HG02642 (cell line): ENCODE results near the gene RBM20.

Source experiments
- ATAC-seq: cut with Tn5 transposase; IDR thresholded peaks from one replicate; pipeline ENCODE4 v1.9.1; 2021; ENCODE audit warnings: mild to moderate bottlenecking; ENCODE audit not compliant: unreplicated experiment, poor library complexity

The RBM20 gene

DNA sequence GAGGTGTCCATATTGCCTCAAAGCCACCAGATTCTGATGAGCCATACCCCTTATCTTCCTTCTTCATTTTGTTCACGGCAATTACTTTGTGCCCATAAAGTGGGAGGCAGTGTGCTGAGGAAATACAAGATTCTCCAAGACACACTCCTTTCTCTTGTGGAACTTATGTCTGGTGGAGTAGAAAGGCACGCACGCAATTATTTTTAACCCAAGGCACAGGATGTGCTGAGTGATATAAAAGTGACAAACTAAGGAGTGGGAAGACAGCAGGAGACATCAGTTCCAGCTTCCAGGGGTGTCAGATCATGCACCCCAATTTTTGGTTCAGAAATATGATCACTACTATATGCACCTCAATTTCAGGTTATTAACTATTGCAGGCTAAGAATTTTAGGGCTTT is 132.9 kb downstream of the RBM20 start:
- ATAC-seq = no peak

DNA sequence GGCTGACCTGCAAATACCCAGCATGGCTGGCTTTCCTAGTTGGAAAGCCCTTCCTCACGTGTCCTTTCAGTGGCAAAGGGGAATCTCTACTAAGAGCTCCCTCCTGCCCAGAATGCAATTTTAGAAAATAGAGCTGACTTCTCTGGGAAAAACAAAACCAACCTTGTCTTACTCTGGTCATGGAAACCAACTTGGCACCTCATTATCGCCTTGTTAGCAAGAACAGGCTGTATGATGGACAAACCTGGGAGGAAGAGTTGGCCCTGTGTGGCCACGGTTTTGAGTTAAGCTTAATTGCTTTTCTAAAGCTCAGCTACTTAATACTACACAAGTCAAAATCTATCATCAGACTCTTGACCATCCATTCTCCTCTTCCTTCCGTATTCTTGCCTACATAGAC is 133.5 kb downstream of the RBM20 start:
- no peak for ATAC-seq

DNA sequence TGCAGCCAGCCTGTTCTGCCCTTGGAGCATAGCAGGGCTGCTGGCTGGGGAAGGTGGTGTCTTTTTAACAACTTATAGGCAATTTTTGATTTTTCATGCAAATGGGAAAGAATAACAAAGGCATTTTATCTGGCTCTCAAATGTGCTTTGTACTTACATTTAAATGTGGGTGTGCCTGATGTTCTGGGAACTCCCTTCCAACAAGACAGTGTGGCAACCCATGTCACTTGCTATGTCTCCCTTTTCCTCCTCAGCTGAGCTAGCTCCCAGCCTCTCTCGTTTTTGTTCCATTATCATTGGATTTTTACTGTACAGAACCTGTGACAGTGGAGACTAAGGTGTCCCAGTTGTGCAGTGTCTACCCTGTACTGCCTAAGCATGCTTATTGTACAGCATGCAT is 134.1 kb downstream of the RBM20 start:
- ATAC-seq = no peak

DNA sequence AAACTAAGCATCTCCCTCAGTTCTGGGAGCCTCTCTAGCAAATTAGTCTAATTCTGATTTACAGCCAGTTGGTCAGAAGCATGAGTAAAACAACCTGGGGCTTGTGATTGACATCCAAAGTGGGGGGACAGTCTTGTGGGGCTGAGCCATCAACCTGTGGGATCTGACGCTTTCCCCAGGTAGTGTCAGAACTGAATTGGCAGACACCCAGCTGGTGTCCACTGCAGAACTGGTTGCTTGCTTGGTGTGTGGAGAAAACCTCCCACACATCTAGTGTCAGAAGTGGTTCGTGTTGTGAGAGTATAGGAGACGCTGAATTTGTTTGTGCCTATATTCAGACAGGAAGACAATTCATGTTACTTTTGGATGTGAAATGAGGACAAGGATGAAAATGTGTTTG is 135.4 kb downstream of the RBM20 start:
- ATAC-seq = no peak

DNA sequence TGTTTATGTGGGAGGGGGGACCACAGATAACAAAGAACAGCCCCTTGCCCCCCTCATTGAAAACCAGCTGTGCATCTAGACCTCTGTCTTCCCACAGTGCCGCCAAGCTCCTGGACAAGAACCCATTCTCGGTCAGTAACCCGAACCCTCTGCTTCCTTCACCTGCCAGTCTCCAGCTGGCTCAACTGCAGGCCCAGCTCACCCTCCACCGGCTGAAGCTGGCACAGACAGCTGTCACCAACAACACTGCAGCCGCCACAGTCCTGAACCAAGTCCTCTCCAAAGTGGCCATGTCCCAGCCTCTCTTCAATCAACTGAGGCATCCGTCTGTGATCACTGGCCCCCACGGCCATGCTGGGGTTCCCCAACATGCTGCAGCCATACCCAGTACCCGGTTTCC is 136.6 kb downstream of the RBM20 start:
- ATAC-seq = no peak

DNA sequence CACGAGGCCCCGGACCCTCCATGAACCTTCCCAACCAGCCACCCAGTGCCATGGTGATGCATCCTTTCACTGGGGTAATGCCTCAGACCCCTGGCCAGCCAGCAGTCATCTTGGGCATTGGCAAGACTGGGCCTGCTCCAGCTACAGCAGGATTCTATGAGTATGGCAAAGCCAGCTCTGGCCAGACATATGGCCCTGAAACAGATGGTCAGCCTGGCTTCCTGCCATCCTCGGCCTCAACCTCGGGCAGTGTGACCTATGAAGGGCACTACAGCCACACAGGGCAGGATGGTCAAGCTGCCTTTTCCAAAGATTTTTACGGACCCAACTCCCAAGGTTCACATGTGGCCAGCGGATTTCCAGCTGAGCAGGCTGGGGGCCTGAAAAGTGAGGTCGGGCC is 137.0 kb downstream of the RBM20 start:
- ATAC-seq = no peak

DNA sequence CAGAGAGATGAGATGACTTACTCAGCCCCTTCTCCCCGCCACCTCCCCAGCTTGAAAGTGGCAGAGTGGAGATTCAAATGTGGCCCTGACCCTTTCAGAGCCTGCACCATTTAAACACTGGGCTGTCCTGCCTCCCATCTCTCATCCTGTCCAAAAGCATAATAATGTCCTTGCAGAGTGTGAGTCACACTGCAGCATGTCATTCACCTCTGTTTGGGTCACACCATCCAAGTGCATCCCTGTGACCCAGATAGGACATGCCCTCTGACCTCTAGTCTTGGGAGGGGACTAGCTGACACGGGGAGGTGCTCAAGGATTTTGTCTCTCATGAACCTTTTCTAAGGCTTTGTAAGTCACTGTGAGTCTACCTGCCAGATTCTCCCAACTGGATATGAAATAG is 138.5 kb downstream of the RBM20 start:
- ATAC-seq = no peak

DNA sequence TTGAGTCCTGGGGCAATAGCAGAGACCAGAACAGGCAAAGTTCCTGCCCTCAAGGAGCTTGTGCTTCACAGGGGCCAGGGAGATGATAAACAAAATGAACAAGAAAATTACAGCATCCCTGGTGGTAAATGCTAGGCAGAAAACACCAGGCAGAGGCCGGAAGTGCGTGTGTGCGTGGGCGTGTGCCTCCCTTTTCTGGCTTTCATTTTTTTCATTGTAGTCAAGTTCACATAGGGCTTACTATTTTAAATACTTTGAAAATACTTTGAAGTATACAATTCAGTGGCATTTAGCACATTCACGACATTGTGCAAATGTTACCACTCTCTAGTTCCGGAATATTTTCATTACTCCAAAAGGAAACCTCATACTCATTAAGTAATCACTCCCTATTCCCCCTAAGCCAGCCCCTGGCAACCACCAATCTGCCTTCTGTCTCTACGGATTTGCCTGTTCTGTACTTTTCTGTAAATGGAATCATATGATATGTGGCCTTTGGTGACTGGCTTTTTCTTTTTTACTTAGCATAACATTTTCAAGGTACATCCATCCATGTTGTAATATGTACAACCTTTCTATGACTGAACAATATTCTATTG is 139.5 kb downstream of the RBM20 start:
- ATAC-seq = no peak

DNA sequence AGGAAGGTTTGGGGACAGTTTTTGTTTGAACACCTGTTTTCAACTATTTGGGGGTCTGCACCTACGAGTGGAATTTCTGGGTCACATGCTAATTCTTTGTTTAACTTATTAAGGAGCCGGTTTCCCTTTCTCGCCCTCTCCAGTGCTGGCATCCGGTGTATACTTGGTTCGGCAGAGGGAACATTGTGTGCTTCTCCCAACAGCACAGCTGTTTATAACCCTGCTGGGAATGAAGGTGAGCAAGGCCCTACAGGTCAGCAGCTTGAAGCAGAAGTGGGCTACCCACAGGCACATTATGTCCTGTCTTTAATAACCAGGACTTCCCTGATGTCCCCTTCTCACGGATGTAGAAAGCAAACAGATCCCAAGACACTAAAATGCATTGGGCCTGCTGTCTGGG is 140.1 kb downstream of the RBM20 start:
- ATAC-seq = no peak

DNA sequence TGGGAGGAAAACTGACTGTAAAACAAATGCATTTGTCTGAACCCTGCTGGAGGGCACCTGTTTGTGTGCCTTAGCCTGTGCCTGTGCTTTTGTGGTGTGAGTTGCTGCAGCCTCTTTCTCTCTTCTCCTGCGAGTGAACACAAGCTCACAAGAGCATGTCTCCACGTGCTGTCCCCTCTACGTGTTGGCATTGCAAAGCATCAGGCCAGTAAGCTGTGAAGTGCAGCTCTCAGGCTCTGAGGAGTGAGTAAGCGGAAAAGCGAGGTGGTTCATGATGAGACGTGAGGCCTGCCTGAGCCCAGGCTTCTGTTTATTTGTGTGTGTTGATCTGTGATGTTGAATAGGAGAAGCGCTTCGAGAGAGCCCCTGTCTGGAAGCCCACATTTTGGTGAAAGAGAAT is 142.0 kb downstream of the RBM20 start:
- ATAC-seq = no peak

DNA sequence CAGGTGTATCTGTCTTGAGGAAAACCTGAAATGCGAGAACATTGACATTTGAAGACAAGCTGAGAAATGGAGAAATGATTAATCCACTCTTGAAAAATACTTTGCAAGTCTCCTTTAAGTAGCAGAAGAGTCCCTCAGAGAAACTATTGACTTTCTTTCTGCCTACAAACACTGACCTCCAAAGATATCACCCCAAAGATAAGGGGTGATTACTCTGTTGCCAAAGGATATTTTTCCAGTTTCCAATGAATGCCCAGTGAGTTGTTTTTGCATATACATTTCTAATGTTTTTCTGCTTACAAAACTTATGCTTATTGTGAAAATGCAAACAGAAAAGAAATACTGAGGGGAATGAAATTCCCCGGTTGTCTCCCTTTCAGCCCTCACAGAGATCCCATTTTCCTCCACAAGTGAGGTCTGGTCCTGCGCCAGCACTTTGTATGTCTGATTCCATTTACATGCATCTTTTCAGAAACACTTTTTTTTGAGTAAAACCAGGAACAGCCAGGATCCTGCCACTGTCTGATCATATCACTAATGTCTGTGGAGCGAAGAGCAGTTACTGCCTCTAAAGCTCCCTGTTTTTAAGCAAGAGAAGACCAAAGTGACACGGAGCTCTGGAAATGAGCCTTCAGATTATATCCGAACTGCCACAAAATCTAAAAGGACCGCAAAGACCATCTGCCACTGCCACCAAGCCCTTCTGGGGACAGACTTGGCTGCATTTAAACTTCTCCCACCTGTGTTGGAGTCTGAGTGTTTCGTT is 144.7 kb downstream of the RBM20 start:
- ATAC-seq = no peak

DNA sequence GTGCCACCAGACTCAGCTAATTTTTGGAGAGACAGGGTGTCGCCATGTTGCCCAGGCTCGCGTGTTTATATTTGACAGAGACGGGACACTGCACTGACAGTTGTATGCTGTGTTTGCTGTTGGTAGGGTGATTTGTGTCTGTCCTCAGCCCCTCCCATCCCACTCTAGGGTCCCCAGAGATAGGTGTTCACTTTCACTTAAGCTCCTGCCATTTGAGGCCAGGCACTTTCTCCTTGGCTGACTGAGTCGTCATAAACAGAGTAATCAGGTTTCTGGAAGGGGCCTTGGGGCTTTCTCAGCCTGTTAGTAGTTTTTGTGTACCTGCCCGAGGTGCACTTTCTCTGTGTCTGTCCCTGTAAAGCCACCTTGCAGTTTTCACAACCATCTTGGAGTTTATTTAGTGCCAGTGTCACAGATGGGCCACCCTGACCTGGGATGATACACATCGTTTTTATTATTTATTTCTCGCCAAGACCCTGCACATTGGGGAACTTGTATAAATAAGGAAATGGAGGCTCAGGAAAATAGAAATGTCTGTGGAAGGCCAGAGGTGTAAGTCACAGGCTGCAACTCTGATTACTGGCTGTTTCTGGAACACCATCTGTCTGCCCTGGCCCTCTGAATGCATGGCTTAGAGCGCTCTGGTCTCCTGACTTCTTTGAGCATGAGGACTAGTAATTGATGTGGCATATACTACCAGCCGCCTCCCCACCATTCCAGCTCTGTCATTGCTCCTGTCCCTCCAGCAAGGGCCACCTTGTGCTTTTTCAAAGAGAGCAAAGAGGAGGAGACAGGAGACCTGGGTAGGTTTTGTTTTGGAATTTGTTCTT is 145.7 kb downstream of the RBM20 start:
- no peak for ATAC-seq

DNA sequence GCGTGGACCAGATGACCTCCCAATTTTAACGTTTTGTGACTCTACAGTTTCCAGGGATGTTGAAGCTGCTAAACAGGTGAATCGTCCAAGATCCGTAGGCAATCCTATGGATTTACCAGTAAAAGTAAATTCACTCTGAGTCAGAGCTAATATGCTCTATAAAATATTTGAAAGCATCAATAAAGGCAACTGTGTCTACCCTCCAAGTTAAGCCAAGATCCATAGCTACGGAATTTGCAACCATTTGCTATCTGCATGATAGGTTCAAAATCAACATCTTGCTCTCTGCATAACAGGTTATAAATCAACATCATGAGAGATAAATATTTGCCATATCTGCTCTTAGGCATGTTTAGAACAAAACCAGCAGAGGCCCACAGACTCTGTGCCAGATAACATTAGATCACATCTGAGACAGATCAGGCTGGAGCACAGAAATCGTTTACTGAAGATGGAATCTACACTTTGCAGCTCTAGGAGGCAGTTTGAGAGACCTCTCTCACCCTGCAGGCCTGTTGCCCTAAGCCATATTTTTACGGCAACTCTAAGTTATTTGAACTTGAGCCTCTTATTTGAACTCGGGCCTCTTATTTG is 146.9 kb downstream of the RBM20 start:
- ATAC-seq = no peak

DNA sequence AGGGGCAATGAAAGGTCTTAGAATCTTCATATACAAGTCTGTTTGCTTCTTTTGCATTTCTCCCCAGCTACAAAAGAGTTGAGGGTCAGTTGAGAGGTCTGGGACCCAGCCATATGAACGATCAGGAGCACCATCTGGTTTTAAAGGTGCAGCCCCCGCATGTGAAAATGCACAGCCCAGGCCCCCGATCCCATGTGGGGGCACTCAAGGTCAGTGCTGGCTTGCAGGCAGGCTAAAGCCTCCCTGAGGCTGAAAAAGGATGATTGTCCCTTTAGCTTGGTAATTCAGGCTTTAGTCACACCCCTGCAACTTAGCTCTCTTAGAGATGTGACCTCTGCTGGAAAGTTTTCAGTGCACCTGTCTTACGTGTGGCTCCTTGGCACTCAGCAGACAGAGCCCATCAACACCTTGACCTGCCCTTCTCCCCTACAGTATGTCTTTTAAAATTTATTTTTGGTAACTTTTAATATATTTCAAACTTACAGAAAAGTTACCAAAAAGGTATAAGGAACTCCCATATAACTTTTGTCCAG is 147.5 kb downstream of the RBM20 start:
- ATAC-seq = no peak

DNA sequence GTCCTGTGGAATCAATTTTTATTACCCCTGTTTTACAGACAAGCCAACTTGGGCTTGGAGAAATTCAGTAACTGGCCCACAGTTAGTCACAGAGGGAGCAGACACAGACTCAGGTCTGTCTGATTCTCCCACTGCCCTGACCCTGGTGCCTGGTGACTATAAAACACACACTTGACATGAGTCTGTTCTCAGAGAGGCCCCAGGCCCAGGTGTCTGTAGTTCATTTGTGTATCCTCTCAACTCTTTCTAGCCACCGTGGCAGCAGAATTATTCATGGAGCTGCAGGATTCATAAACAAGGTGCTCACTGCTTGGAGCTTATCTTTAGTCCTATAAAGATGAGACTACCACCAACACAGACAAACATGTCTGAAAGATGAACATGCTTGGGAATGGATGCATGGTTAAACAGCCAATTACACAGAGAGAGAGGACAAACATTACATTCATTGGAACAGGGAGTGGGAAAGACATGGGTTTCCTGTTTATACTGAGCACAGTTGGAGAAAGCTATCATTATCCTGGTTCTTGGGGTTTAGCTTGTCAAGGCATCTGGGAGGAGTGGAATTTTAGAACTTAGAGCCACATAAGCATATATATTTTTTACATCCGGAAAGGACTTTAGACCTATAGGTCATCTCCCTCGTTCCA is 148.5 kb downstream of the RBM20 start:
- no peak for ATAC-seq

DNA sequence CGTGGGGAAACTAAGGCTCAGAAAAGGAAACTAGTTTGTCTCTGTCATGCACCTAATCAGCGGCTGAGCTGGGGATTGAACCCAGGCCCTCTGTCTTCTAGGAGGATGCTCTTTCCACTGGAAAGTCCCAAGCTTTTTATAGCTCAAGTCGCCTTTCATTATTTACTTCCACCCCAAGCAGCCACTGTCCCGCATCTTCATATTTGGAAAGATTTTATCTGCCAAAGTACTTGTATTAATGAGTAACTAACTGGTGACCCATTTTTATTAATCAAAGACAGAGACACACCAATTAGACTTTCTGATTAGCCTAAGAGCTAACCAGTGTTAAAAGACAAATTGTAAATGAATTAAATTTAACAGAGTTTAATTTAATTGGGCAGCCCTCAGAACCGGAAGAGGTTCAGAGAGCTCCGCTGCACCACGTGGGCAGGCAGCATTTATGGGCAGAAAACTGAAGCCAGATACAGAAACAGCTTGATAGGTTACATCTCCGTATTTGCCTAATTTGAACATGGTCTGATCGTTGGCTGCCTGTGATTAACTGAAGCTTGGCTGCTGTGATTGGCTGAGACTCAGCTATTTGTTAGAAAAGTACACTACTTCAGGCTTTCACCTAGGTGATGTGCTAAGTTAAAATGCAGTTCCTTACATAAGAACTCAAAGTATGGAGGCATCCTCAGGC is 149.1 kb downstream of the RBM20 start:
- no peak for ATAC-seq

DNA sequence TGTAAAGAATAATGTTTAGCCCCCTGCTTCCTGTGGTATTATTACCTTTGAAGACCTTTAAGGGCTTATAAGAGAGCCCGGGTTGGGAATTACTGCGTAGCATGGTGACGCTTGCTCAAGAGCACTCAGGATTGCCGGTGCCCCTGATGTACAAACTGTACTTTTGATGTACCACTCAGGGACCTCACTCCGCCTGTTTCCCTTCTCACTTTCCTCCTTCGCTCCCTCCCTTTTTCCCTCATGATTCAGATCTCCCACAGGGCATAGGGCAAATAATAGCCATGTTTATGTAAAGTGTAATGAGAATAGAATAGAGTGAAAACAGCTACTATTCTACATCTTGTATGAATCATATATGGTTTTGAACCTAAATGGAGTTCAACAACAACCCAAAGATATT is 149.8 kb downstream of the RBM20 start:
- ATAC-seq = no peak

DNA sequence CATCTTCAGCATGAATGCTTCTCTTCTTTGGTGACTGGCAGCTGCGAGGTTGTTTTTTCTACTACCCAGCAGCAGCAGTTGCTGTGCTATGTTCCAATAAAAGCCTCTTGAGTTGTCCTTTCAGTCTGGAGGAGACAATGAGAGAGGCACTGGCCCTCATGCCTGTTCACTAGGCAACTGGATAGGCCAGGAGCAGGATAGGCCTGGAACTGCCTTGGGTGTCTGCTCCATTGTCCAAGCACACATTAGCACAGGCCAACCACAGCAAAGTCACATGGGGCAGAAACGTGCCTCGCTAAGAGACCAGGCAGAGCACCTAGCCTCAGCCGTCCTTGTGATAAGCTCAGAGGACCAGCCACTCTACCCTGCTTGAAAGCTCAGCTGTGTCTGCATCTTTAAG is 150.7 kb downstream of the RBM20 start:
- no peak for ATAC-seq

DNA sequence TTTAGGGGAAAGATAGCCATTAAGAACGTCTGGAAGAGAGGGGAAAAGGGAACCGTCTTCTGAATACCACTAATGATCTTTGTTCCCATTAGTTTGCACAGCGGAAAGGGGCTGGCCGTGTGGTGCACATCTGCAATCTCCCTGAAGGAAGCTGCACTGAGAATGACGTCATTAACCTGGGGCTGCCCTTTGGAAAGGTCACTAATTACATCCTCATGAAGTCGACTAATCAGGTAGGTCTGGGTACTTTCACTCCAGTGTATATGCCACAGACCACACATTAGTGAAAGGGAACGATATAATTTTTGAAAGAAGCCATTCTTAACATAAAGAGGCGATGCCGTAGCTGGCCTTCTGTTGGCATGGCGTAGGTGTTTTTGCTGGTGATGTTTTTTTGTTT is 153.3 kb downstream of the RBM20 start:
- no peak for ATAC-seq

DNA sequence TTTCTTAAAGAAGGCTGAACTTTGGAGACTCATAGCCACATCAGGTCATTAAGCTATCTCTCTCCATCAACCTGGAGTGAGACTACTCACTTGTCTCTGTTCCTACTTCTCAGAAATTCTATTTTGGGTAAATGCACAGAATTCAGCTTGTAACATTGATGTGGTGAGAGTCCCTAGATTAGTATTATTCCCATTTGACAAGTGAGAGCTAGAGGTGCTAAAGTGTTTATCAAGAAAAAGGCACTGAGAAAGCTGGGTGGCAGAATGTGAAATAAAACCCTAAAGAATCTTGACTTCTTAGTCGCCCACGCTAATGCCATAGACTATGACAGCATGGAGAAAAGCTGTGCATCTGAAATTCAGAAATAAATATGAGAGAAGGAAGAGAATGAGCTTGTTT is 154.2 kb downstream of the RBM20 start:
- no peak for ATAC-seq
